HG02938 (cell line): ENCODE data around the gene SIVA1.
"Not testable (repeated sequence)": the region's sequence is repeated elsewhere in the genome, so short reads cannot be mapped to it uniquely, and the experiment has no call there.

Experiments
- ATAC-seq: cut with Tn5 transposase; IDR thresholded peaks from one replicate; pipeline ENCODE4 v1.9.1; 2021; ENCODE audit warnings: mild to moderate bottlenecking, moderate library complexity; ENCODE audit not compliant: unreplicated experiment

The SIVA1 gene

GRCh38 chr14:104750056-104750752 is 2.7 kb upstream of the SIVA1 start:
- no peak for ATAC-seq

DNA sequence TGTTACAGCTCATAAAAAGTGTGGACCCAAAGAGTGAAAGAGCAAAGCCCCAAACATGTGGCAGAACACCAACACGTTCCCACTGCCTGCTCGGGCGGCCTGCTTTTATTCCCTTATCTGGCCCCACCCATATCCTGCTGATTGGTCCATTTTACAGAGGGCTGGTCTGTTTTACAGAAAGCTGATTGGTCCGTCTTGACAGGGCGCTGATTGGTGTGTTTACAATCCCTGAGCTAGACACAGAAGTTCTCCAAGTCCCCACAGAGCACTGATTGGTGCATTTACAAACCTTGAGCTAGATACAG is 2.2 kb upstream of the SIVA1 start:
- not testable (repeated sequence) for ATAC-seq

DNA sequence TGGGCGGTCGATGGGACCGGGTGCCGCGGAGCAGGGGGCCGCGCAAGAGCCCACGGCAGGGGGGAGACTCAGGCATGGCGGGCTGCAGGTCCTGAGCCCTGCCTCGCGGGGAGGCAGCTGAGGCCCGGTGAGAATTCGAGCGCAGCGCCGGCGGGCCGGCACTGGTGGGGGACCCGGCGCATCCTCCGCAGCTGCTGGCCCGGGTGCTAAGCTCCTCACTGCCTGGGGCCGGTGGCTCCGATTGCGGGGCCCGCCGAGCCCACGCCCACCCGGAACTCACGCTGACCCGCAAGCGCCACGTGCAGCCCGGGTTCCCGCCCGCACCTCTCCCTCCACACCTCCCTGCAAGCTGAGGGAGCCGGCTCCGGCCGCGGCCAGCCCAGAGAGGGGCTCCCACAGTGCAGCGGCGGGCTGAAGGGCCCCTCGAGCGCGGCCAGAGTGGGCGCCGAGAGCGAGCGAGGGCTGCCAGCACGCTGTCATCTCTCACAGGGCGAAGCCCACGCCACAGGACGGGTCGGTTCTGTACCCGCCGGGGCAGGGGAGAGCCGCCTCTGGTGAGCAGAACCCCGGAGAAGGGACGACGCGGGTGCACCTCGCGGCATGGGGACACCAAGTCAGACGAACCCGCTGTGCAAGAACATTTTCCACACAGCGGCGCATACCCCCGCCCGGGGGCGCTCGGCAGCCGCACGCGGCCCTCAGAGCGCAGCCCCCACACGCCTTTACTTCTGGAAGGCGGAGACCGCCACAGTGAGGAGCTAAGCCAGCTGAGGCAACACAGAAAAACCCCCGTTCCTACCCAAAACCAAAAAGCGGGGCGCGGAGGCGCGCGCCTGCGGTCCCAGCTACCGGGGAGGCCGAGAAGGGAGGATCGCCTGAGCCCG is 1.2 kb upstream of the SIVA1 start:
- no peak for ATAC-seq

DNA sequence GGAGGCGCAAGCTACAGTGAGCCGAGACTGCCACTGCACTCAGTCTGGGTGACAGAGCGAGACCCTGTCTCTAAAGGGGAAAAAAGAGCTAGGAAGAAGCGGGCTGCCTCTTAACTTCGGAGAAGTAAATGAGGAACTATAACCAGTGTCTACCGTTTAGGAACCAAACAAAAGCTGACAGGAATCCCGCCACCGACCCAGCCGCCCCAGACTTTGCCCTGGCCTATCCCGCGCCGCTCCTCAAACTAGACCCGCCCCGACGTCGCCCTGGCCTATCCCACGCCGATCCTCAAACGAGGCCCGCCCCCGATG is 568 bp upstream of the SIVA1 start:
- ATAC-seq, result peak; percentile 77

GRCh38 chr14:104753528-104754212 is 723 bp downstream of the SIVA1 start:
- no peak for ATAC-seq

DNA sequence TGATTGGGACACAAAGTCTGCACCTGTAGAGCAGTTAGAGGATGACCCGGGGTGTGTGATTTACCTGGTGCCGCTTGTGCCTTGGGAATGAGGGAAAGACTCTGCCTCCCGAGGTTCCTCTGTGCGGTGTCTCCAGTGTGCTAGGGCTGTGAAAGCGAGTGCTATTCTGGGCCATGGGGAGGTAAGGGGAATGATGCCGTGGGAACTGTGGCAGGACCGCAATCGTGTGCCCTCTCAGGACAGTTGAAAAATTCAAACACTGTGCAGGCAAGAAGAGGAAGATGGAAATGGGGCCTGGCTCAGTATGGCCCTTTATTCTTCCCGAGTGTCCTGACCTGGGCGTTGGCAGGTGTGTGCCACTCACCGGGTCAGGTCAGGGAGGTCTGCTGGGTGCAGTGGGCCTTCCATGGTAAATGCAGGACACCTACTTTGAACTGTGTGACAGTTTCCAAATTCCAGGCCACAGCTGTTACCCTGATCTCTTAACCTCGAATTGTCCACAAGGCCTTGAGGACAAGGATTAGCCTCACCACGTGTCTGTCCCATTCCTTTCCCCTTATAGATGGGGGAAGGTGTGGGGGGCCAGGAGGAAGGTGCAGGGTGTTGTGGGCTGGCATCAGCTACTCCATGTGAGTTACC is 1.4 kb downstream of the SIVA1 start:
- ATAC-seq, result no peak

DNA sequence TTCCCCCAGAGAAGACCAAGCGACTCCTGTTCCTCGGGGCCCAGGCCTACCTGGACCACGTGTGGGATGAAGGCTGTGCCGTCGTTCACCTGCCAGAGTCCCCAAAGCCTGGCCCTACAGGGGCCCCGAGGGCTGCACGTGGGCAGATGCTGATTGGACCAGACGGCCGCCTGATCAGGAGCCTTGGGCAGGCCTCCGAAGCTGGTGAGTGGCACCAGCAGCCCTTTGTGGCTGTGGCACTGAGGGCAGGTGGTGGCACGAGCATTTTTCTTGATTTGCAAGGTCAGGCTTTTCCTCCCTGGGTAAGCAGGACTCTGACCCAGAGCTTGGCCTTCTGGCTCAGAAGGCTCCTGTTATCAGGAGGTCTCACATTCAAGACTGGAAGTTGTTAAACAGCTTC is 2.7 kb downstream of the SIVA1 start:
- ATAC-seq, result no peak

DNA sequence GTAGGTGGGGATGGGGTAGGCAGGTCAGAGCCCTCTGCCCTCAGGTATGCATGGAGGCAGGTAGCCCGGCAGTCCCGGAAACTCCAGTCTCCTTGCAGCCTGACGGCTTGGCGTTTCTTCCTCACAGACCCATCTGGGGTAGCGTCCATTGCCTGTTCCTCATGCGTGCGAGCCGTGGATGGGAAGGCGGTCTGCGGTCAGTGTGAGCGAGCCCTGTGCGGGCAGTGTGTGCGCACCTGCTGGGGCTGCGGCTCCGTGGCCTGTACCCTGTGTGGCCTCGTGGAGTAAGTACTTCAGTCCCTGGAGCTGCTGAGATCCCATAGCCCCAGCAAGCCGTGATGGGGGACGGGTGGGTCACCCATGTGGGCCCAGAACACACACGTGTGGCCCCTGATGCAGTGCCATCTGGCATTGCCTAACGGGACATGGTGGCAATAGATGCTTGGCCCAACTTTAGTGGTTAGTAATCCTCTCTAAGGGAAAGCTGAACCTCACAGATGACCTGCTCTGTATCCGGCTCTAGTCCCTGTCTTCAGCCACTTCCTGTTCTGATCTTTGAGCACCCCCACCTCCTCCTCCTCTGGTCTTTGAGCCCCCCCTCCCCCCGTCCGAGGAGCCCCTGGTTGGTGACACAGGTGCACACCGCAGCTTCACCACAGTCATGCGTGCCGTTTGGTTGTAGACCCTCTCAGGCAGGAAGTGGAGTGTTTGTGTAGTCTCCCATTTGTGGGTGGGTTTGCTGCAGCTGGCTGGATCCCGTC is 3.7 kb downstream of the SIVA1 start:
- ATAC-seq, result no peak

DNA sequence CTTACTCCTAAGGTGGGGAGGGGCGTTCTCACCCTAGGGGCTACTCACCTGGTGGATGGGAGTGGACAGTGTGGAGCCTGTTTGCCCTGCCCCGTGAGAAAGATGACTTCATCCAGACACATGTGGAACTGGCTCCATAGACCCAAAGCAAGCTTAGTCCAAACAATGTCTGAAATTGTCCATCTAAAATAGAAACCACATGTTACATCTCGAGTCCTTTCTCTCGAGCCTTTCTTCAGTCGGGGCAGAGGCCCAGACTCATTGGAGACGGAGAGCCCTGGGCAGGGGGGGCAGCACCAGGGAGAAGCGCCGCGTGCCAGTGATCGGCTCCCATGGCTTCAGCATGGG is 4.3 kb downstream of the SIVA1 start:
- ATAC-seq, result no peak

DNA sequence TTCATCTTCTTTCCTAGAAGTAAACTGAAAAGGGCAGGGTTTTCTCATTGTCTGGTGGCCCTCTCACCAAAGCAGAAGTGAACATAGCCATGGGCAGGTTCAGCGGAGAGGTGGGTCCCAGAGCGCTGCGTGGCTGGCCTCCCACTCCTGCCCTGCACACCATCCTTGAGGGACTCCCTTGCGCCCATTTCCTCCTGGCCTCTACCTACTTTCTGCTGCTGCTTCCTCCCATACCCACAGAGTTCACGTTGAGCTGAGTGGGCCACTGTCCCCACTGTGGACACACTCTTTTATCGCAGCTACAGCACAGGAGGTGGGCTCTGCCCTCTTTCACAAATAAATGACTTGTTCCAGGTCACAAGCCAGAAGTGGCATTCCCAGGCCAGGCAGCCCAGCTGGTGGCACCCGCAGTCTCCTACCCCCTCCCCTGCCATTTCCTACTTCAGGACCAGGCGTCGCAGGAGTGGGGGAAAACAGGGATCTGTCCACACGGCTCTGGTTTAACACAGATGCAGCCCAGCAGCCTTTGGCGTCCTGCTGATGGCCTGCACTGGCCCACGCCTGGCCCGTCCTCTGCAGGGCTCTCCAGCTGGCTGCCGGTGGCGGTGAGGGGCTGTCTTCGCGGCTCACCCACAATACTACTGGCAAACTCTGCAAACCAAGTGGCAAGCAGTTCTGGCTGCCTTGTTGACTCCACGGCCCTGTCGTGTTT is 4.9 kb downstream of the SIVA1 start:
- no peak for ATAC-seq

GRCh38 chr14:104758981-104759969 is 6.3 kb downstream of the SIVA1 start:
- ATAC-seq, result no peak

- ATAC-seq, result no peak
These were observed 12.6 kb downstream of the SIVA1 start for GRCh38 chr14:104765517-104765916.

DNA sequence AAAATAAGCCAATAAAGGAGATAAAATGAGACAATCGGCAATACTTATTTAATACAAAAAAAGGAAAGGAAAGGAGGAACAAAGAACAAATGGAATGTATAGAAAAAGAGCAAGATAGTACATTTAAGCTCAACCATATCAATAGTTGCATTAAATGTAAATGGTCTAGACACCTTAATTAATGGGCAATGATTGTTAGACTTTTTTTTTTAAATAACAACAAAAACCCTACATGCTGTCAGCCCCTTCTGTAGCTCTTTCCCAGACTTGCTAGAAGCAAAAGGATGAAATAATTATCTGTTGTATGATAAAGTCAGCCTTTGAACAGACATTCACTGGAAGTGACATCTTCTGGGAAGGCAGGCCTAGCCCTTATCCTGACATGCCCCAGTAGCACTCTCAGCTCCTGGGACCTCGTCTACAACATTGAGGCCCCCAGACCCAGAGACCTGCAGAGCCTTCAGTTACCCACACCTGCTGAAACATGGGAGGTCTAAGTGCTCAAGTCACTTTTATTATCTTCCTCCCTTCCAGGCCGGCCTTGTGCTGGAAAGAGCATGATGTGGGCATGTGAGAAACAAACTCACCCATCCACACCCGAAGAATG is 13.4 kb downstream of the SIVA1 start:
- no peak for ATAC-seq

DNA sequence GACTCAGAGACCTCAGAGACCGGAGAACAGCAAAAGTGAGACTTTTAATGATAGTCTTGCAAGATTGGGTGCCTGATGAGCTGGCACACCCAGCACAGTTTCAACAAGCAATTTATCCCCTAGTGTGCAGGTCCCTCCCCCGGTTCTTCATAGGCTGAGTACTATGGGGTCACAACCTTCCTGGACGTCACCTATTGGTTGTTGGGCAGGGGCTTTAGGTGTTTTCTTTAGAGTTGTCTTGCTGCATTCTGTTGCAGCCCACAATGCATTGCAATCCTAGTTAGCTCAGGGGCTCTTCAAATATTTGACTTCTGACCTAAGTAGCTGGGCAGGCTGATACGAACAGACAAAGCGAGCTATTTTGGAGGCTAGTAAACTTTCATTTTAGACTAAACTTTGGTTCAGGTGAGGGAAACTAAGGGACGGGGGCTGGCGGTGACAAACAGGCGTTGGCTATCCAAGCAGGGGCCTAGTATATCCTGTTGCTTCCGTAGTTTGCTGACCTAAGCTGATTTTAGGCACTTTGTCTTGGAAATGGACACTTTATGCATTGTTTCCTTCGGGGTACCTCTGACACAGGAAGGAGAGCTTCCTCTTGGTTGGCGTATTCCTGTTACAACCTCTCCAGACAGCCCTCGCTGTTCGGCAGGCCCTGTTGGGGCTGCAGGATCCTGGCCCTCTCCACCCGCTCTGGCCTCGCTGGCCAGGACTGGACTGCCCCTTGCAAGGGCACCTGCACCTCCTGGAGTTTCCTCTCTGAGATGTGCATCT is 14.1 kb downstream of the SIVA1 start:
- ATAC-seq, result no peak

GRCh38 chr14:104767634-104767918 is 14.6 kb downstream of the SIVA1 start:
- no peak for ATAC-seq

- peak; percentile 75 for ATAC-seq
These were observed 15.7 kb downstream of the SIVA1 start for GRCh38 chr14:104768437-104769323.
